Thyroid gland (tissue), 4 donors: ENCODE measurements around the gene SHISA5. TPM values are rescaled to one million over a fixed set of nuclear protein-coding genes. Genes with fewer than 3 reads are reported as not detected.

Experiments used
- DNase-seq, 2 donors: peaks; one replicate each; pipeline ENCODE4 v3.0.0-alpha.2; 2019
- H3K27ac ChIP-seq, 3 donors: fragments of 200-600 bp; sonication (generic); 1 replicate in 2 of 3; 2 replicates in 1 of 3; pipeline ENCODE4 v1.5.1; 2016 to 2019; ENCODE audit warnings: mild to moderate bottlenecking in 1 of 3, moderate library complexity in 1 of 3
- H3K27me3 ChIP-seq: fragments of 200-600 bp; sonication (generic); one replicate; pipeline ENCODE4 v1.5.1; 2019
- H3K36me3 ChIP-seq, 2 donors: fragments of 200-600 bp; sonication (generic); one replicate each; pipeline ENCODE4 v1.5.1; 2016 to 2019
- H3K4me1 ChIP-seq, 2 donors: fragments of 200-600 bp; sonication (generic); one replicate each; pipeline ENCODE4 v1.5.1; 2017 to 2019
- H3K4me3 ChIP-seq, 3 donors: fragments of 200-600 bp; sonication (generic); replicated peaks in 1 of 3; 1 replicate in 2 of 3; 2 replicates in 1 of 3; pipeline ENCODE4 v1.5.1; 2016; ENCODE audit warnings: mild to moderate bottlenecking in 1 of 3
- H3K9me3 ChIP-seq: fragments of 200-600 bp; sonication (generic); one replicate; pipeline ENCODE4 v1.5.1; 2017
- CTCF ChIP-seq, 6 experiments: fragments of 200-600 bp in 3 of 6; fragments of 450-650 bp in 3 of 6; sonication (generic) in 3 of 6; IDR thresholded peaks; one replicate each; pipeline ENCODE4 v1.5.1; 2016 to 2019; ENCODE audit warnings: antibody characterized with exemption in 6 of 6, mild to moderate bottlenecking in 2 of 6, inconsistent platforms in 1 of 6, moderate library complexity in 1 of 6
- POLR2A ChIP-seq, 2 donors: fragments of 450-650 bp; IDR thresholded peaks; one replicate each; pipeline ENCODE4 v1.6.1; 2017; ENCODE audit warnings: antibody characterized with exemption in 2 of 2, mild to moderate bottlenecking in 2 of 2, moderate library complexity in 1 of 2
- WGBS, 2 donors: methylation state at CpG; one replicate each; pipeline ENCODE4 v1.1.5; 2017; 5-methylcytosine and 5-hydroxymethylcytosine counted together
- intact Hi-C: fragments of 100-400 bp; cut with DNase I; formaldehyde crosslinking; loops from one replicate; pipeline ENCODE4 v1.15.1; 2023
- total RNA-seq, 4 donors: library from RNA; depleted of rRNA; stranded (reverse); fragments of >200 nt; gene quantifications; one replicate each; pipeline ENCODE4 v1.2.3, GENCODE V29; 2016

SHISA5 gene
- total RNA-seq, 4 donors from 2014 or later, result 100.0 to 120 (median 109) TPM

- DNase-seq, result no peak
- Histone ChIP-seq H3K4me1 (peaks cover 4 to 11% of the 10 kb centered on the region in 2 donors), H3K36me3 (peaks cover 40 to 43% of the 10 kb centered on the region in 2 donors), H3K27me3 (no peaks in the 10 kb centered on the region), H3K4me3 (no peak overlapping the region), H3K9me3 (no peaks in the 10 kb centered on the region), H3K27ac (no peak overlapping the region)
- 100% methylated on average over 1 of the region's 1 CpG for WGBS, 2 donors
- intact Hi-C loops, result no loop called here
- no peak for TF ChIP-seq POLR2A (IDR thresholded peaks at IDR 0.05)
- TF ChIP-seq CTCF (IDR thresholded peaks at IDR 0.05), result no peak
Measured at GRCh38 chr3:48456456-48456855, 47.5 kb downstream of the SHISA5 start.

- Histone ChIP-seq H3K27ac (peak overlapping the region; percentile 51 to 73 (median 70)), H3K9me3 (no peaks in the 10 kb centered on the region), H3K4me1 (peaks cover 12 to 26% of the 10 kb centered on the region in 2 donors), H3K36me3 (peaks cover 2 to 11% of the 10 kb centered on the region in 2 donors), H3K4me3 (no peak overlapping the region), H3K27me3 (no peaks in the 10 kb centered on the region)
- DNase-seq, result peak; percentile 89 to 91
- TF ChIP-seq CTCF (IDR thresholded peaks at IDR 0.05), result no peak
- no peak for TF ChIP-seq POLR2A (IDR thresholded peaks at IDR 0.05)
- intact Hi-C loops, result no loop called here
- WGBS, 2 donors, result 13 to 18% methylated on average over 1 of the region's 1 CpG
Measured at GRCh38 chr3:48451270-48451669, 52.7 kb downstream of the SHISA5 start.

GRCh38 chr3:48446425-48447193 is 57.4 kb downstream of the SHISA5 start, which contains the start of gene ATRIP:
Gene ATRIP (plus strand): TSS chr3:48446737. CDS start chr3:48446846, 109 bp downstream.
- peak in 2 of 6 experiments; percentile 3 to 15 for TF ChIP-seq CTCF (IDR thresholded peaks at IDR 0.05)
- TF ChIP-seq POLR2A (IDR thresholded peaks at IDR 0.05), result peak; percentile 62 to 95
- Histone ChIP-seq H3K36me3 (peaks cover 4 to 6% of the 10 kb centered on the region in 2 donors), H3K27ac (peak within 1 kb of the TSS; percentile 48 to 82 (median 82)), H3K4me1 (peaks cover 18 to 26% of the 10 kb centered on the region in 2 donors), H3K9me3 (no peaks in the 10 kb centered on the region), H3K4me3 (peak within 1 kb of the TSS; percentile 37 to 80 (median 72)), H3K27me3 (no peaks in the 10 kb centered on the region)
- 0% methylated on average over 10 to 15 of the region's 91 CpGs for WGBS, 2 donors
- peak; percentile 91 to 95 for DNase-seq
- intact Hi-C loops, result no loop called here

GRCh38 chr3:48446043-48446424 is 57.9 kb downstream of the SHISA5 start:
- TF ChIP-seq POLR2A (IDR thresholded peaks at IDR 0.05) (no peak), CTCF (IDR thresholded peaks at IDR 0.05) (no peak)
- WGBS, 2 donors, result 10 to 13% methylated on average over 6 of the region's 6 CpGs
- intact Hi-C loops, result no loop called here

GRCh38 chr3:48445277-48445882 is 58.6 kb downstream of the SHISA5 start:
- H3K27ac ChIP-seq, result no peak overlapping the region
- no peak overlapping the region for H3K4me3 ChIP-seq

More at GRCh38 chr3:48446043-48446424, 57.9 kb downstream of the SHISA5 start:
- H3K4me3 ChIP-seq, result peak overlapping the region; percentile 37 to 80 (median 72)
- no peaks in the 10 kb centered on the region for H3K9me3 ChIP-seq
- peaks cover 4 to 6% of the 10 kb centered on the region in 2 donors for H3K36me3 ChIP-seq
- no peaks in the 10 kb centered on the region for H3K27me3 ChIP-seq
- DNase-seq, result no peak
- peak overlapping the region; percentile 48 to 82 (median 82) for H3K27ac ChIP-seq
- H3K4me1 ChIP-seq, result peaks cover 21 to 24% of the 10 kb centered on the region in 2 donors

More at GRCh38 chr3:48445277-48445882, 58.6 kb downstream of the SHISA5 start:
- intact Hi-C loops, result no loop called here
- TF ChIP-seq POLR2A (IDR thresholded peaks at IDR 0.05), result no peak
- Histone ChIP-seq H3K9me3 (no peaks in the 10 kb centered on the region), H3K36me3 (peaks cover 4 to 6% of the 10 kb centered on the region in 2 donors), H3K4me1 (peaks cover 18 to 24% of the 10 kb centered on the region in 2 donors), H3K27me3 (no peaks in the 10 kb centered on the region)
- 62 to 73% methylated on average over 6 of the region's 6 CpGs for WGBS, 2 donors
- no peak for DNase-seq
